Stomach (tissue), 9 donors: ENCODE data around the gene TNFSF8. TPM values are rescaled to one million over a fixed set of nuclear protein-coding genes. Genes with fewer than 3 reads are reported as not detected.

Experiments
- DNase-seq, 2 donors: peaks; one replicate each; pipeline versions ENCODE4 v3.0.0 to v3.0.0-alpha.2; 2013 to 2019
- H3K27ac ChIP-seq, 5 donors: fragments of 200-600 bp in 4 of 5; sonication (generic) in 4 of 5; one replicate each; pipeline ENCODE4 v1.5.1; 2013 to 2019; ENCODE audit warnings: mild to moderate bottlenecking in 1 of 5, moderate library complexity in 1 of 5
- H3K27me3 ChIP-seq, 3 donors: fragments of 200-600 bp; sonication (generic); one replicate each; pipeline ENCODE4 v1.5.1; 2017 to 2019; ENCODE audit warnings: mixed run types in 1 of 3
- H3K36me3 ChIP-seq, 4 donors: fragments of 200-600 bp; sonication (generic); 1 replicate in 3 of 4; 2 replicates in 1 of 4; pipeline ENCODE4 v1.5.1; 2016 to 2019
- H3K4me1 ChIP-seq, 4 donors: fragments of 200-600 bp; sonication (generic); one replicate each; pipeline ENCODE4 v1.5.1; 2016 to 2019
- H3K4me3 ChIP-seq, 4 donors: fragments of 200-600 bp; sonication (generic) in 3 of 4; one replicate each; pipeline ENCODE4 v1.5.1; 2016 to 2019; ENCODE audit warnings: mild to moderate bottlenecking in 1 of 4
- H3K9me3 ChIP-seq, 4 donors: fragments of 200-600 bp; sonication (generic); one replicate each; pipeline ENCODE4 v1.5.1; 2016 to 2019
- CTCF ChIP-seq, 7 experiments: fragments of 450-650 bp in 4 of 7; fragments of 200-600 bp in 3 of 7; sonication (generic) in 3 of 7; IDR thresholded peaks; one replicate each; pipeline ENCODE4 v1.5.1; 2016 to 2019; ENCODE audit warnings: antibody characterized with exemption in 7 of 7, control low read depth in 2 of 7, mild to moderate bottlenecking in 1 of 7
- EP300 ChIP-seq: sonication (generic); formaldehyde crosslinking; IDR thresholded peaks from one replicate; pipeline ENCODE4 v1.6.1; 2017; ENCODE audit warnings: antibody characterized with exemption
- POLR2A ChIP-seq, 4 donors: fragments of 450-650 bp; IDR thresholded peaks; one replicate each; pipeline ENCODE4 v1.6.1; 2016; ENCODE audit warnings: antibody characterized with exemption in 4 of 4, control low read depth in 2 of 4, mild to moderate bottlenecking in 1 of 4, moderate library complexity in 1 of 4
- POLR2AphosphoS5 ChIP-seq, 3 donors: sonication (generic); formaldehyde crosslinking; IDR thresholded peaks; one replicate each; pipeline ENCODE4 v1.6.1; 2016; ENCODE audit warnings: antibody characterized with exemption in 3 of 3
- WGBS, 5 donors: extraction: QIAGEN DNeasy Blood & Tissue Kit in 3 of 5; methylation state at CpG; one replicate each; pipeline versions ENCODE4 v1.1.5 to v1.1.7; 2013 to 2018; 5-methylcytosine and 5-hydroxymethylcytosine counted together
- intact Hi-C: fragments of 100-400 bp; cut with DNase I; formaldehyde crosslinking; loops from one replicate; pipeline ENCODE4 v1.15.1; 2023; ENCODE audit warnings: low total_unique reads
- polyA plus RNA-seq, 3 donors: library from polyadenylated mRNA; stranded (reverse); fragments of 200-250 nt; gene quantifications; one replicate each; pipeline ENCODE4 v1.2.3, GENCODE V29; 2013
- total RNA-seq, 5 donors: library from RNA; depleted of rRNA; stranded (reverse); fragments of >200 nt; gene quantifications; one replicate each; pipeline versions ENCODE4 v1.1.0 to v1.2.3, GENCODE V29; 2014 to 2016
- donor health status: healthy with polysubstance abuse.
- donor health status: Bipolar disorder and iron deficiency.
- donor health status: healthy.

TNFSF8 gene
- total and polyA plus RNA-seq, 8 donors, result 0.40 to 14.0 (median 3.2) TPM; not detected in 2

- peaks cover 7 to 47% (median 10%) of the 10 kb centered on the region in 4 donors for H3K4me1 ChIP-seq
- no peaks in the 10 kb centered on the region for H3K9me3 ChIP-seq
- peak overlapping the region in 1 of 5 donors; percentile 6 for H3K27ac ChIP-seq
- intact Hi-C loops, result no loop called here
- no peaks in the 10 kb centered on the region for H3K27me3 ChIP-seq
- no peak for TF ChIP-seq POLR2A (IDR thresholded peaks at IDR 0.05)
- no peak for TF ChIP-seq CTCF (IDR thresholded peaks at IDR 0.05)
- no peak for TF ChIP-seq EP300
- no peak for TF ChIP-seq POLR2AphosphoS5 (IDR thresholded peaks at IDR 0.05)
- no peaks in the 10 kb centered on the region for H3K36me3 ChIP-seq
- no peak overlapping the region for H3K4me3 ChIP-seq
- no peak for DNase-seq
- WGBS, 5 donors, result 63 to 88% (median 80%) methylated on average over 2 of the region's 2 CpGs
Measured at GRCh38 chr9:114899461-114899860, 30.9 kb downstream of the TNFSF8 start.

- peaks cover 7 to 54% (median 13%) of the 10 kb centered on the region in 4 donors for H3K4me1 ChIP-seq
- peak; percentile 48 to 70 for DNase-seq
- no peaks in the 10 kb centered on the region for H3K9me3 ChIP-seq
- H3K27ac ChIP-seq, result no peak overlapping the region
- H3K4me3 ChIP-seq, result no peak overlapping the region
- H3K36me3 ChIP-seq, result no peaks in the 10 kb centered on the region
- H3K27me3 ChIP-seq, result no peaks in the 10 kb centered on the region
- whole genome bisulfite sequencing, 5 donors, result 57 to 67% (median 64%) methylated on average over 9 of the region's 9 CpGs
- no peak for TF ChIP-seq POLR2AphosphoS5 (IDR thresholded peaks at IDR 0.05)
- intact Hi-C loops, result no loop called here
Measured at GRCh38 chr9:114898741-114899140, 31.6 kb downstream of the TNFSF8 start.

GRCh38 chr9:114897196-114897595 is 33.2 kb downstream of the TNFSF8 start:
- no peak for DNase-seq
- 69 to 81% (median 78%) methylated on average over 3 of the region's 3 CpGs for WGBS, 5 donors
- no peaks in the 10 kb centered on the region for H3K27me3 ChIP-seq
- no peak overlapping the region for H3K27ac ChIP-seq
- no peaks in the 10 kb centered on the region for H3K36me3 ChIP-seq
- no peaks in the 10 kb centered on the region for H3K9me3 ChIP-seq
- TF ChIP-seq EP300 (no peak), POLR2A (IDR thresholded peaks at IDR 0.05) (no peak), POLR2AphosphoS5 (IDR thresholded peaks at IDR 0.05) (no peak), CTCF (IDR thresholded peaks at IDR 0.05) (no peak)
- intact Hi-C loops, result no loop called here
- H3K4me1 ChIP-seq, result peaks cover 7 to 57% (median 13%) of the 10 kb centered on the region in 4 donors
- H3K4me3 ChIP-seq, result no peak overlapping the region

- Histone ChIP-seq H3K36me3 (no peaks in the 10 kb centered on the region), H3K4me3 (no peak overlapping the region), H3K9me3 (no peaks in the 10 kb centered on the region), H3K27ac (no peak overlapping the region), H3K4me1 (peaks cover 7 to 57% (median 13%) of the 10 kb centered on the region in 4 donors), H3K27me3 (no peaks in the 10 kb centered on the region)
- TF ChIP-seq EP300, result no peak
- no peak for TF ChIP-seq CTCF (IDR thresholded peaks at IDR 0.05)
- TF ChIP-seq POLR2A (IDR thresholded peaks at IDR 0.05), result no peak
- TF ChIP-seq POLR2AphosphoS5 (IDR thresholded peaks at IDR 0.05), result no peak
- DNase-seq, result no peak
- intact Hi-C loops, result no loop called here
Measured at GRCh38 chr9:114896344-114896743, 34.0 kb downstream of the TNFSF8 start.

GRCh38 chr9:114895521-114895991 is 34.8 kb downstream of the TNFSF8 start:
- peak overlapping the region in 4 of 5 donors; percentile 11 to 61 (median 38) for H3K27ac ChIP-seq
- DNase-seq, result peak in 1 of 2 donors; percentile 64
- TF ChIP-seq POLR2AphosphoS5 (IDR thresholded peaks at IDR 0.05) (no peak), POLR2A (IDR thresholded peaks at IDR 0.05) (no peak), EP300 (no peak), CTCF (IDR thresholded peaks at IDR 0.05) (no peak)
- no peaks in the 10 kb centered on the region for H3K36me3 ChIP-seq
- intact Hi-C loops, result no loop called here
- no peaks in the 10 kb centered on the region for H3K9me3 ChIP-seq
- peaks cover 7 to 57% (median 13%) of the 10 kb centered on the region in 4 donors for H3K4me1 ChIP-seq
- no peaks in the 10 kb centered on the region for H3K27me3 ChIP-seq
- no peak overlapping the region for H3K4me3 ChIP-seq
